Right ventricle myocardium superior (tissue), 1 donor: ENCODE results near the gene MCM9. TPM values are rescaled to one million over a fixed set of nuclear protein-coding genes. Genes with fewer than 3 reads are reported as not detected.
"Not testable (repeated sequence)": the region's sequence is repeated elsewhere in the genome, so short reads cannot be mapped to it uniquely, and the experiment has no call there.

ENCODE experiments used
- ATAC-seq: fragments of 200-7000 bp; cut with Tn5 transposase; one replicate; pipeline ENCODE4 v1.9.1; 2020; ENCODE audit warnings: mild to moderate bottlenecking; ENCODE audit not compliant: poor library complexity
- DNase-seq: peaks from one replicate; pipeline ENCODE4 v3.0.0-alpha.2; 2020
- intact Hi-C: fragments of 100-400 bp; cut with DNase I; formaldehyde crosslinking; loops from one replicate; pipeline ENCODE4 v1.11.2; 2022
- total RNA-seq: library from RNA; stranded (reverse); fragmentation: NEBNext Ultra II Directional; extraction: Animal tissue kit (Norgen Biotek cat#: 25700); gene quantifications from one replicate; pipeline ENCODE4 v1.2.1, GENCODE V29; 2021
- donor health status: DM: no; HTN: yes; CAD: no; lungs with severe emphysema.

MCM9 gene
- total RNA-seq, 1 donor from 2014 or later, result 4.8 TPM

DNA sequence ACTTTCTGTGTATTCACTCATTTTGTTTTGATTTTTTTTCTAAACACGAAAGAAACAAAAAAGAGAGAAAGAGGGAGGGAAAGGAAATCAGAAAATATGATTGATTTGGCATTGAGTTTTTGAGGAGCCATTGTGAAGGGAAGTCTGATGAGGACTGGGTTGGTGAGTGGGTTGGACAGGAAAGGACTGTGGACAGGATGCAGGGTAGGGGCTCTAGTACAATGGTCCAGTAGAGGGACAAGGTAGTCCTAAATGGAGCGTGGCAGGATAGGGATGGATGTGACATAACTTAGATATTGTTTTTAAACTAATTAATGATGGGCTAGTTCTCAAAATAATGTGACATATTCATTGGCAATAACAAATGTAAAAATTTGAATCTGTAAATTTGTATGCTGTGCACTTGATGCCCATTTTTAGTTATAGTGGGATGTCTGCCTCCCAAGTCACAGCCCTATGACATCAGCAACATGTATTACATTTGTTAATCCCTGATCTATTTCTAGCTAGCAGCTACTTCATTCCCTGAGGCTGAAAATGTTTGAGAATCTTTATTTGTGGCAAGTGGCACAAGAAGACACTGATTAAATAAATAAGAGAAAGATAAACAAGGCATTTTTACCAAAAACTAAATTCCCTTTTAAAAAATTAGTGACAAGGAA, 105.0 kb downstream of the MCM9 start:
- intact Hi-C loops, result no loop called here
- no peak for DNase-seq
- ATAC-seq, result no peak

DNA sequence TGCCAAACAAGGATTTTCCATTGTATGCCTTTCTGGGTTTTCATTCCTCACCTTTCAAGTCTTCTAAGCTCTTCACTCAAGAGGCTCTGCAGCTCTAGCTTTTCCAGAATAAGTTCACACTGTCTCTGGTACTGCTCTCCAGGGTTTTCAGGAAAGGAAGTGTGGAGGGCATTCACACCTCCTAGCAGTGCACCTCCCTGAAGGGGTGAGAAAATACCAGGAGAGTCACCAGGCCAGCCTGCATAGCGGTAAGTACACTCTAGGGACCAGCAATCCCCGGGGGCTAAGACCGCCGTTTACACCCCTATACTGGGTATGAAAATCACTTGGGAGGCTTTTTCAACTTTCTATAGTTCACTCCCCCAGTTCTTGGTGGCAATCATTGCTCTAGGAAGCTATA, 108.9 kb downstream of the MCM9 start:
- ATAC-seq, result no peak

DNA sequence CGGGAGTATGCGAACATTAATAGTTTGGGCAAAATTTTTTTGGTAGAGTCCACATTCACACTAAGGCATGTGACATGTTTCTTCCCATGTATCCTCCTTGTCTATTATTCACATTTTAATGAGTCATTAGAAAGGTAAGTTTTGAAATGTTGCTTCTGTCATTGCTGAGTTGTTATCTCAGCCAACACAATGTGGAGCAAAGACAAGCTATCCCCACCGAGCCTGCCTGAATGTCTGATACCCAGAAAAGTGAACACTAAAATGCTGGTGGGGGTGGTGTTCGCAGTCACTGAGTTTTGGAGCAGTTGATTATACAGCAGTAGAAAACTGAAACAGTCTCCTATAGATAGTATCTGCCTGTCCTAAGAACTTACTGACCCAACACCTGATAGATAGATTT, 109.3 kb downstream of the MCM9 start:
- intact Hi-C loops, result no loop called here
- no peak for ATAC-seq
- no peak for DNase-seq

More for the DNA sequence above, 108.9 kb downstream of the MCM9 start:
- intact Hi-C loops, result no loop called here
- no peak for DNase-seq

DNA sequence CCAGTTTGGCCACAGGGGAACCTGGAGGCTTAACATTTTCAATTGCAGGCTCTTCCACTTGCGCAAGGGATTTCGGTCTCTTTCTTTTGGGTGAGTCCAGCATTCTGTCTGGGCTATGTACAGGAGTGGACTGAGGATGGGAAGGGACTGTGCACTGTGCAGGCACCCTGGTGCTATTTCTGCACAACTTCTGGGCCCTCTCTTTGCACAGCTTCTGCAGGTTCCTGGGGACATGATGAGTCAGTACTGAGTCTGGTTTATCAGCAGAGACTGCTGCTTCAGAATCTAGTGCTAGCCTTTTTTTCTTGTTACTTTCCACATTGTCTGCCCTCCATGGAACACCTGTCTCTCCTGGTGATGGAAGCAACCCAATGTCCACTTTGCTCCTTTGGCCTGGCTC, 119.5 kb downstream of the MCM9 start:
- no peak for ATAC-seq
- intact Hi-C loops, result no loop called here
- no peak for DNase-seq

- intact Hi-C loops, result no loop called here
Measured at GRCh38 chr6:118813775-118814174, 121.2 kb downstream of the MCM9 start.

DNA sequence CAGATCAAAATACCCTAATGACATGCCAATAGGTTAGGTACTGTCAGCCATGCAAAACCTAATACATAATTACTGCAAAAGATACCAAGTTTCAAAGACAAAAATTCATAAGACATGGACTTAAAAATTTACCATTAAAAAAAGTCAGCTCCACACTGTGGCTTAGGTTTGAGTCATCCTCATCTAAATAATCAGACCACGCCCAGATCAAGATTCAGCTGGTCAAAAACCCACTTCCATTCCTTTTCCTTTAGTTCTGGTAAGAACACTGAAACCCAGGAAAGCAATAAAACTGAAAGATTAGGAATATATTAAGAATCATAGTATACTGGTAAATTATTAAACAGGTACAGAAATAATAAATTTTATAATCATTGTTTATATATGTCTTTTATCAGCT, 122.0 kb downstream of the MCM9 start:
- DNase-seq, result no peak
- intact Hi-C loops, result no loop called here
- ATAC-seq, result no peak

More at GRCh38 chr6:118813775-118814174, 121.2 kb downstream of the MCM9 start:
- DNase-seq (no peak), ATAC-seq (no peak)

DNA sequence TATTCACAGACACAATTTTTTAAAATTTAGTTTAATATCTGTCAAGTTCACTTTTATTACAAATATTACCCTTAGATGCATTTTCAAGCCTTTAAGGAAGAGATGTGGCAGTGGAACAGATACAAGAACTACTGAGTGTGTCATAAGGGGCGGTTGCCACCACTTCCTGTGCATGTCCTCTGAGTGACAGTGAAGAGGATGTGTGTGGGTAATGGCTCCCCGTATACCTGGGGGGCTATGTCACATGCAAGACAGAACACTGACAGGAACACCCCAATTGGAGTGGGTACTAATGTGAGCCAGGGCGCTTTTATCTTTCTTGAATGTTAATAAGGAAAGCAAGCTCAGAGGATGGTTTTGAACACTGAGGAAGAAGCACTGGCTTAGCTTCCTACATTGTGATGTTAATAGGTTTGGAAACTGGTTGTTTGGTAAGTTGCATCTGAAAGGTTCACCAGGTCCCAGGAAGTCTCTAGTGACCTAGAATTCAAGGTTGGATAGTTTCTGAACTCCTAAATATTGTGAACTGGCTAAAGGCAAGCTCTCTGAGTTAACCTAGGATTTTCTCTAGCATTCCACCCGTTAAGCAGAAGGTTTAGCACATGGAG, 124.4 kb downstream of the MCM9 start:
- DNase-seq (no peak), ATAC-seq (no peak)
- intact Hi-C loops, result no loop called here

- ATAC-seq (no peak), DNase-seq (no peak)
- intact Hi-C loops, result no loop called here
Measured at GRCh38 chr6:118808793-118809638, 125.9 kb downstream of the MCM9 start.

DNA sequence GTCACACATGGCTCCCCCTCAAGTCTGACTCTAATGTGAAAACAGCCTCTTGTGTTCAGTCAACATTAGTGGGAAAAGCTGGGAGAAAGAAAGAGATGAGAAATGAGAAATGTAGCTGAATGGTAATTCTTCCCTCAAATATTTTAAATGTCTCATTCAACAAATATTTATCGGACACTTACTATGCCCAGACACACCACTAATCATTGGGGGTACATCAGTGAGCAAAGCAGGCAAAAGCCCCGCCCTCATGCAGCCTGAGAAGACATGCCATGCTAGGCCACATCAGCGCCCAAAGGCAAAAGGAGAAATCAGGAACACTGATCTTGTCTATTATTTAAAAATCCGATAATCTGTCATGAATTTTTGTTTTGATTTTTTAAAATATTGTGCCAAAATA, 130.9 kb downstream of the MCM9 start:
- DNase-seq, result no peak
- no peak for ATAC-seq
- intact Hi-C loops, result no loop called here

DNA sequence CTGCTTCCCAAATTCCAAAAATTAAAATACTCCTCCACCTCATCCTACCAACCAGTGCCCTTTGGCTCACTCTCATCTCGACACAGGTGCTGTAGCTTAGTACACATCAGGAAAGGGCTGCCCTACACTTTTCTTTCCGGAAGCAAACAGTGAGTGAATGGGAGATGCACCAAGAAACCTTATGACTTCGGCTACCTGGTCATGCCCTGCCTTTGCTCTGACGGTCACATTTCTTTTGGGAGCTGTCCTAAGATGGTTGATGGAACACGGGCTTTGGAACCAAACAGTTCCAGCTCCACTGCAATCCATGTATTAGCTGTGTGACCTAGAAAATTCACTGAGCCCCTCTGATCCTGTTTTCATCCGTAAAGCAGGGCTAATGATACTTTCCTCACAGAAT, 133.7 kb downstream of the MCM9 start:
- ATAC-seq, result no peak
- intact Hi-C loops, result no loop called here
- no peak for DNase-seq

DNA sequence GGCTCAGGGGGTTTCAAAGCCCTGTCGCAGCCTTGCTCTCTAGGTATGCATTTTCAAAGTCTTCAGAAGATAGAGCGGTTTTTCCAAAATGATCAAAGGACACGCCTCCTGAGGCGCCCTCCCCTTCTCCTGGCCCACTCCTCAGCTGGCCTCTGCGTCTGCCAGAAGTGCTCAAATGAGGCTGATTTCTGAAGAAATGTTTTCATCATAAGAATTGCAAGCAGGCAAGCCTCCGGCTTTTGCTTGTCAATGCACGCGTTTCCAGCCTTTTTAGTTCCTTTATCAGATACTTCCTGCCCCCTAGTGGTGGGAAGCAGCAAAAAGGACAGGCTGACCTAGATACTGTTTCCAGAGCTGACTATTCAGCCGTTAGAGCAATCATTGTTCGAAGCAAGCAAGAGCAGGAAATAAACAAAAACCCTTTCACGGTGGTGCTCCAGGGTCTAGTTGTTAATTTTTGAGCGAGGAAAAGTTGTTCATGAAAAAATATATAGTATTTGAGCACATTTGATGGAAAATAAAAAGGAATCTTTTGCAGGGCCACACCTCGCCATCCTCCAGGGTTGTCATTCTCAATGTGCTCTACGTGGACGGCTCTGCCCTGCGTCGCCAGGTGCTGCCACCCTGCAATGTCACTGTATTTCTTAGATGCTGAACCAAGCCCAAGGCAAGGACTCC, 134.4 kb downstream of the MCM9 start:
- intact Hi-C loops, result no loop called here
- peak; percentile 92 for ATAC-seq

DNA sequence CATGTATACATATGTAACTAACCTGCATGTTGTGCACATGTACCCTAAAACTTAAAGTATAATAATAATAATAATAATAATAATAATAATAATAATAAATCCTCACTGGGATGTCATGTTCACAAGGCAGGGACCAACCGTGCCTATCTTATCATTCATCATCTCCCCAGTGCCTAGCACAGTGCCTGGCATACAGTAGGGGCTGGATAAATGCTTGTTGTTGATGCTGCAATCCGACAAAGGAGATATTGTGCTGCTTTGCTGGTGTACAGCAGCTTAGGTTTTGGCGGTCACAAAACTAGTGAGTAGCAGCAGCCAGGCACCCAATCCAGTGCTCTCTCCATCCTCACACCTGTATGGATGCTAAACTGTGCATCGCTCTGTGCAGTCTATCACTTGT, 135.1 kb downstream of the MCM9 start:
- DNase-seq (no peak), ATAC-seq (no peak)
- intact Hi-C loops, result no loop called here

More for the DNA sequence above, 134.4 kb downstream of the MCM9 start:
- peak; percentile 70 for DNase-seq

DNA sequence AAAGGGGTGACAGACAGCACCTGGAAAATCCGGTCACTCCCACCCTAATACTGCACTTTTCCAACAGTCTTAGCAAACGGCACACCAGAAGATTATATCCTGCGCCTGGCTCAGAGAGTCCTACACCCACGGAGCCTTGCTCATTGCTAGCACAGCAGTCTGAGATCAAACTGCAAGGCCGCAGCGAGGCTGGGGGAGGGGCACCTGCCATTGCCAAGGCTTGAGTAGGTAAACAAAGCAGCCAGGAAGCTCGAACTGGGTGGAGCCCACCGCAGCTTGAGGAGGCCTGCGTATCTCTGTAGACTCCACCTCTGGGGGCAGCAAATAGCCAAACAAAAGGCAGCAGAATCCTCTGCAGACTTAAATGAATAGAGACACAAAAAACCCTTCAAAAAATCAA, 138.4 kb downstream of the MCM9 start:
- intact Hi-C loops, ATAC-seq: not testable (repeated sequence)
- peak; percentile 66 for DNase-seq

GRCh38 chr6:118791499-118791898, 143.5 kb downstream of the MCM9 start:
- no peak for DNase-seq
- intact Hi-C loops, result no loop called here
- no peak for ATAC-seq

- DNase-seq (no peak), ATAC-seq (no peak)
- intact Hi-C loops, result no loop called here
Measured at GRCh38 chr6:118789954-118790353, 145.0 kb downstream of the MCM9 start.

GRCh38 chr6:118789419-118789818, 145.5 kb downstream of the MCM9 start:
- DNase-seq (no peak), ATAC-seq (no peak)
- intact Hi-C loops, result no loop called here

DNA sequence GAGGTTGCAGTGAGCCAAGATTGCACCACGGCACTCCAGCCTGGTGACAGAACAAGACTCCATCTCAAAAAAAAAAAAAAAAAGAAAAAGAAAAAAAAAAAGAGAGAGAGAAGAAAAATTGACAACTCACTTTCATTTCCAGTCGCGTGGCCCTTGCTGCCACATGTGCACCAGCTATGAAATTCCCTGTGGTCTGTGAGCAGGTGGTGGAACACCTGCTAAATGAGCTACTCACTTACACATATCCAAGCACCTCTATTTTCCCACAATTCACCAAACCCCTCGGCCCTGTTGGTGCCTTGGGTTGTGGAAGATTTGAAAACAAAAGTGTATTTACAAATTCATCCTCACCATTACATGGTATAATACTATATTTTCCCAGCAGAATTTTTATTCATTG, 146.3 kb downstream of the MCM9 start:
- ATAC-seq (no peak), DNase-seq (no peak)
- intact Hi-C loops, result no loop called here

- ATAC-seq, result peak; percentile 64
- intact Hi-C loops, result no loop called here
Measured at GRCh38 chr6:118787724-118788423, 147.1 kb downstream of the MCM9 start.

More at GRCh38 chr6:118787724-118788423, 147.1 kb downstream of the MCM9 start:
- no peak for DNase-seq
